Subcutaneous adipose tissue (tissue), 4 donors: Measurements from ENCODE around the gene TRANK1. TPM values are rescaled to one million over a fixed set of nuclear protein-coding genes. Genes with fewer than 3 reads are reported as not detected.

Experiments used
- CTCF ChIP-seq: fragments of 450-650 bp; IDR thresholded peaks from one replicate; pipeline ENCODE4 v1.5.1; 2016; ENCODE audit warnings: low read depth, mild to moderate bottlenecking, control low read depth, antibody characterized with exemption, moderate library complexity
- total RNA-seq, 4 donors: library from RNA; depleted of rRNA; stranded (reverse); fragments of >200 nt; gene quantifications; one replicate each; pipeline ENCODE4 v1.1.0, GENCODE V29; 2016

The TRANK1 gene
- total RNA-seq, 4 donors from 2014 or later = 9.1 to 25.0 (median 17.7) TPM

- no peak for TF ChIP-seq CTCF
These were observed 82.6 kb downstream of the TRANK1 start for GRCh38 chr3:36862076-36862755.

- no peak for TF ChIP-seq CTCF
These were observed 85.4 kb downstream of the TRANK1 start for GRCh38 chr3:36859494-36859893.

- no peak for TF ChIP-seq CTCF
These were observed 92.8 kb downstream of the TRANK1 start for GRCh38 chr3:36852071-36852470.

GRCh38 chr3:36850743-36851142 lies 94.1 kb downstream of the TRANK1 start:
- no peak for TF ChIP-seq CTCF

GRCh38 chr3:36846406-36846805 lies 98.4 kb downstream of the TRANK1 start:
- TF ChIP-seq CTCF = no peak

- TF ChIP-seq CTCF = no peak
These were observed 101.5 kb downstream of the TRANK1 start for GRCh38 chr3:36843065-36844051.

- TF ChIP-seq CTCF = no peak
These were observed 102.6 kb downstream of the TRANK1 start for GRCh38 chr3:36842275-36842674.
